MM.1S (cell line): ENCODE measurements around the gene NFATC3.
"Not testable (repeated sequence)": the region's sequence is repeated elsewhere in the genome, so short reads cannot be mapped to it uniquely, and the experiment has no call there.

Source experiments
- EZH2 ChIP-seq: fragments of 300-600 bp; sonication (generic); optimal IDR thresholded peaks from 2 replicates; pipeline ENCODE3; 2017; ENCODE audit warnings: low read depth, mild to moderate bottlenecking, antibody characterized with exemption, low read length, mixed read lengths
- EZH2phosphoT487 ChIP-seq: fragments of 300-600 bp; sonication (generic); IDR thresholded peaks from 2 replicates; pipeline ENCODE4 v1.6.1; 2018; ENCODE audit warnings: antibody characterized with exemption, low read length
- TF ChIP-seq, protein P1 (sequence below): fragments of 300-600 bp; sonication (generic); IDR thresholded peaks from 2 replicates; pipeline ENCODE4 v1.5.1; 2016; ENCODE audit warnings: antibody characterized with exemption, low read length, mixed read lengths

DNA sequence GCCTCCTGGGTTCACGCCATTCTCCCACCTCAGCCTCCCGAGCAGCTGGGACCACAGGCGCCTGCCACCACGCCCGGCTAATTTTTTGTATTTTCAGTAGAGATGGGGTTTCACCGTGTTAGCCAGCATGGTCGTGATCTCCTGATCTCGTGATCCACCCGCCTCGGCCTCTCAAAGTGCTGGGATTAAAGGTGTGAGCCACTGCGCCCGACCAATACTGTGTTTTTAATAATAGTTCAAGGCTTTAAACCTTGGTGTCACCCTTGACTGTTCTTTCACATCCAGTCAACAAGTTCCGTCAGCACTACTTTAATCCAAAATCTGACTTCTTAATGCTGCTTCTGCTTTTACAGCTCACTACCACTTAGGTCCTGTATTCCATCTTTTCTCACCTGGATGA lies 33.8 kb downstream of the NFATC3 start:
- TF ChIP-seq, protein P1, sequence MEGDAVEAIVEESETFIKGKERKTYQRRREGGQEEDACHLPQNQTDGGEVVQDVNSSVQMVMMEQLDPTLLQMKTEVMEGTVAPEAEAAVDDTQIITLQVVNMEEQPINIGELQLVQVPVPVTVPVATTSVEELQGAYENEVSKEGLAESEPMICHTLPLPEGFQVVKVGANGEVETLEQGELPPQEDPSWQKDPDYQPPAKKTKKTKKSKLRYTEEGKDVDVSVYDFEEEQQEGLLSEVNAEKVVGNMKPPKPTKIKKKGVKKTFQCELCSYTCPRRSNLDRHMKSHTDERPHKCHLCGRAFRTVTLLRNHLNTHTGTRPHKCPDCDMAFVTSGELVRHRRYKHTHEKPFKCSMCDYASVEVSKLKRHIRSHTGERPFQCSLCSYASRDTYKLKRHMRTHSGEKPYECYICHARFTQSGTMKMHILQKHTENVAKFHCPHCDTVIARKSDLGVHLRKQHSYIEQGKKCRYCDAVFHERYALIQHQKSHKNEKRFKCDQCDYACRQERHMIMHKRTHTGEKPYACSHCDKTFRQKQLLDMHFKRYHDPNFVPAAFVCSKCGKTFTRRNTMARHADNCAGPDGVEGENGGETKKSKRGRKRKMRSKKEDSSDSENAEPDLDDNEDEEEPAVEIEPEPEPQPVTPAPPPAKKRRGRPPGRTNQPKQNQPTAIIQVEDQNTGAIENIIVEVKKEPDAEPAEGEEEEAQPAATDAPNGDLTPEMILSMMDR, result not testable (repeated sequence)
- not testable (repeated sequence) for TF ChIP-seq EZH2, EZH2phosphoT487
